Activated gamma-delta T cell treated with anti-CD3 and anti-CD28 coated beads, Interleukin-2, amount 50 U/mL, for 16 hours (primary cell): ENCODE results near the gene PTBP2.
A peak's percentile ranks its signal among the peaks of the same experiment; 100 is the strongest.

ENCODE experiments used
- DNase-seq: peaks from one replicate; pipeline ENCODE4 v3.0.0-alpha.2; 2020; ENCODE audit warnings: low read depth

PTBP2 gene, protein sequence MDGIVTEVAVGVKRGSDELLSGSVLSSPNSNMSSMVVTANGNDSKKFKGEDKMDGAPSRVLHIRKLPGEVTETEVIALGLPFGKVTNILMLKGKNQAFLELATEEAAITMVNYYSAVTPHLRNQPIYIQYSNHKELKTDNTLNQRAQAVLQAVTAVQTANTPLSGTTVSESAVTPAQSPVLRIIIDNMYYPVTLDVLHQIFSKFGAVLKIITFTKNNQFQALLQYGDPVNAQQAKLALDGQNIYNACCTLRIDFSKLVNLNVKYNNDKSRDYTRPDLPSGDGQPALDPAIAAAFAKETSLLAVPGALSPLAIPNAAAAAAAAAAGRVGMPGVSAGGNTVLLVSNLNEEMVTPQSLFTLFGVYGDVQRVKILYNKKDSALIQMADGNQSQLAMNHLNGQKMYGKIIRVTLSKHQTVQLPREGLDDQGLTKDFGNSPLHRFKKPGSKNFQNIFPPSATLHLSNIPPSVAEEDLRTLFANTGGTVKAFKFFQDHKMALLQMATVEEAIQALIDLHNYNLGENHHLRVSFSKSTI

DNA sequence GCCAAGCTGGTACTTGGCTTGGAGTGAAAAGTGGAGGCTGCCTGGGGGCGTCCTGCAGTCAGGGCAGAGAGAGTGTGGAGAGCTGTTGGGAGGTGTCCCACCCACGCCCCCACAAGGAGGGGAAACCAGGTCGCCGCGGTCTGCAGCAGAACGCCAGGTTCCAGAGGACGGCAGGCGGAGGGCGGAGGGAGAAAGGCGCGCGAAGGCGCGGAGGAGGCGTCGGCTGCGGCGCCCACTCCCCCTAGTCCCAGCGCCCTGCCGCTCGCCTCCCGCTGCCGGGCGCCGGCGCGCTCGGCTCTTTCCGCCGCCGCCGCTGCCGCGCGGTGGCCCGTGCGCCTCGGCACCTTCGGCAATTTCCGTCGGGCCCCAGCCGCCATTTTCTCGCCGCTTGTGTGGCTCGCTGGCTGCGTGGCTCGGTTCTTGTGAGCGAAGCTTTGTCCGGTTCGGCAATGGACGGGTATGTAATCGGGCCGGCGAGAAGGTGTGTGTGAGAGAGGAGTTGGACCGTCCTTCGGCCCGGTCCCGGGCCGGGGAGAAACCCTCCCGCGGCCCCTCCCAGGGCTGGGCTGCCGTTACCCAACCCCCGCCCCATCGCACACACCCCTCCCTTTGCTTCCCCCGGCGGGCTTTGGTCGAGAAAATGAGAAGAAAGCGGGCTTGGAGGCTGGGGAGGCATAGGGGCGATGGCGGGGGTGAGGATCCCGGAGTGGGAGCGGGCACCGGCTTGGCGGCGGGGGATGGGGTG is at the start of gene PTBP2:
TSS of gene PTBP2 (plus strand) at position 369 of the 745 bp plus-strand sequence. CDS start at position 450, 81 bp downstream.
- peak; percentile 63 for DNase-seq

DNA sequence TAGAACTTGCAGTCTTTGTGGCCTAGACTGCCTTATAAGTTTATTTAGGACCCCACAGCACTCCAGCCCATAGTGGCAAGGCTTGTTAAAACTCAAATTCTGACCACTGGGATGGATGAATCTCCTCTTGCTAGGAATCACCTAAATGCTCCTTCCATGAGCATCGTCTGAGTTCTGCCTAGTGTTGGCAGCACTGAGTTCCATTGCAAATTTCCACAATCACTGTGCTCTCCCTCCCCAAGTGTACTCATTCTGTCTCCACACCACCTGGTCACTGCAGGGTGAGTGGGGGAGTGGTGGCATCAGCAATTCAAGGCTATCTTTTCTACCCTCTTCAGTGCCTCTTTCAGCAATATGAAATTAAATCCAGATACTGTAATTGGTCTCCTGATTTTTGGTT is 46.7 kb upstream of the PTBP2 start:
- DNase-seq, result no peak

DNA sequence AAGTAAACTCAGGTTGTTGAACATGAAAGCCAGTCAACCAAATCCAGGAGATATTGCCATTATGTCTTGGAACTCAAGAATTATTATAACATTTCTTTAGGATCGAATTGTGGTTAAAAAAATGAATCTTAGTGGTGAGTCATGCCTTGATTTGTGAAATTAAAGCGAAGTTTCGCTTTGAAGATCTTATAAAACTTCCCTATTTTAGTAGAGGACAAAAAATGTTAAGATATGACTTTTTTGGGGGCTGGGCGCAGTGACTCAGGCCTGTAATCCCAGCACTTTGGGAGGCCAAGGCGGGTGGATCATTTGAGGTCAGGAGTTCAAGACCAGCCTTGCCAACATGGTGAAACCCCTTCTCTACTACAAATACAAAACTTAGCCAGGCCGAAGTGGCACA is 39.5 kb upstream of the PTBP2 start:
- no peak for DNase-seq

GRCh38 chr1:96683931-96684330 is 37.7 kb upstream of the PTBP2 start:
- DNase-seq, result no peak

DNA sequence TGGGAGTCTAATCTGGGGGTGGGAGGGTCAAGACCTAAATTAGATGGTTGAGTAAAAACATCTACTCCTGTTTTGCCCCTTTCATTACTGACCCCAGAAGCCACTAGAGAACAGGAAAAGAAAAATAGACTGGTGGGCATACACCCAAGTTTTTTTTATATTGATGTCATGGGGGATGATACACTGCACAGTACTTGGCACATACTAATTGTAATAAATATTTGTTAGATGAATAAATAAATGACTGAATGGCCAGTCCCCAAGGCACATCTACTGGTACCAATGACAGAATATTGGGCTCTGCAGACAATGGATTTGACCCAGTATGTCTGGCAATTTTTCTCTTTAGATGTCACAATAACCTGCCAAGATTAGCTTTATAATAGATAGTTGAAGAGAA is 36.8 kb upstream of the PTBP2 start:
- DNase-seq, result no peak

DNA sequence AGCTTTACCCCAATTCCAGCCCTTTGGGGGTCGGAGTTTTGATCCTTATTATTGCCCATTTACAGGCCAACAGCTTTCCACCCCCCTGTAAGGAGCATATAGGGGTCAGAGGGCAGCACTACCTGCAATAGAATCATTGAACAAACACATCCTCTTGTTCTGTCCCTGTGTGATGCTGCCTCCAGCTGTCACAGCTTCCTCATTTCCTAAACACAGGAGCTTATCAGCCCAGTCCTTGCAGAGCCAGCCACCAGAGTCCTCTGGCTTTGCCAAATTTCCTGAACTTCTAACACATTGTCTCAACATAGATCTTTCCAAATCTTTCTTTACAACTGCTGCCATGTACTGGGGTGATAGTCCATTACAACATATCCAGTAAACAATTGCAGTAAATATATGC is 32.8 kb upstream of the PTBP2 start:
- DNase-seq, result no peak

- DNase-seq, result no peak
Measured at GRCh38 chr1:96695954-96696353, 25.6 kb upstream of the PTBP2 start.

- DNase-seq, result no peak
Measured at GRCh38 chr1:96698342-96698983, 23.1 kb upstream of the PTBP2 start.

DNA sequence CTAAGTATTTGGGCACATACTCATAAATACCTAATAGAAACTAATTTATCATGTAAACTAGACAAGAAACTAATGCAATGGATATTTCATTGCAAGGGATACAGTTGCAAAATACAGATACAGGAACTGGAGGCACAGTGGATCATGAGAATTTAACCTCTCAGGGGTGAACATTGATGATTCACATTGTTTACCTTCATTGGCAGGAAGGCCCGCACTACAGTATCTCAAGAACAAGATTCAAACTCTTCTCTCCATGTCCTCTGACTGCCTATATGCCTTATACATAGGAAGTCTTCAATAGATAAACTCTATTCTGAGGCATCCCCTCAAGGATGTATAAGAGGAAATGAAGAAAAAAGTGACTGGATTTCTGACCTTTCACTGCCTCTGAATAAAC is 18.4 kb upstream of the PTBP2 start:
- DNase-seq, result no peak

- DNase-seq, result no peak
Measured at GRCh38 chr1:96707023-96707422, 14.6 kb upstream of the PTBP2 start.

DNA sequence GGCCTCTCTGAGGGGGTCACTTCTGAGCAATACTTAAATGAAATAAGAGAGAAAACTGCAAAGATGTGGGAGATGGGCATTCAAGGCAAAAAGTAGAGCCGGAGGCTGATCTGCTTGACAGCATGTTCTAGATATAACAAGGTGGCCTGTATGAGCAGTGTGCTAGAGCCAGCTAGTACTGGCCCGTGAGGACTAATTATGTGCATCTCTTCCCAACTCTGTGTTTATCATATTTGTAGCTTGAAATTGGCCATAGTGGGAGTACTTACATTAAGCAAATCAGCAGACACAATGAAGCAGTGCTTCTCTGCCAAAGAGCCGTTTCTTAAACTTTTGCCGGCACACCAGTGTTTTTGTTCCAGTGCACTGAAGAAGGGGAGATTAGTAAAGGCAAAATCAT is 13.1 kb upstream of the PTBP2 start:
- no peak for DNase-seq

DNA sequence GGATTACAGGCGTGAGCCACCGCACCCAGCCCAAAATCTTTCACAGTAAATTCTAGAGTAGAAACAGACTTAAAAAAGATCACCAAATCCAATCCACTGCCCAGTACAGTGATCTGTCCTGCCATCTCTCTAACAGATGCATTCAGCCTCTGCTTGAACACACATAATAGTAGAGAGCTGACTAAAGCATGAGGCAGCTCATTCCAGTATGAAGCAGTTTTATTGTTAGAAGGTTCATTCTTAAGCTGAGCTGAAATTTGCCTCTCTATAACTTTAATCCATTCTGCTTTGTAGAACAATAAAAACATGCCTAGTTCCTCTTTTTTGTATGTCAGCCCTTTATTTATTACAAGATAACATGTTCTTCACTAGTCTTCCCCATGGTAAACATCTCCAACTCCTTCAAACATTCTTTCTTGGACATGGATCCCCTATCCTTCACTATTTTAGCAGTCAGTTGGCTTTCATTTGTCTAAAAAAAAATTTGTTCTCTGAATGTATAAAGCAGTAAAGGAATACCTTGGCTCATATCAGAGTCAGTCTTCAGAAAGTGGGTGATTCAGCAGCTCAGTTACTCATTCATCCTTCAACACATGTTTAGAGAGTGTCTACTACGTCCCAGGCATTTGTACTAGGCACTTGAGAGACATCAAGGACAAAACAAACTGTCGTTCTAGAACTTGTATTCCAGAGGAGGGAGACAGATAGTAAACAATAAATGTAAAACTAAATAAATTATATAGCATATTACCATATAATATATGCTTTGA is 10.7 kb upstream of the PTBP2 start:
- DNase-seq, result no peak

DNA sequence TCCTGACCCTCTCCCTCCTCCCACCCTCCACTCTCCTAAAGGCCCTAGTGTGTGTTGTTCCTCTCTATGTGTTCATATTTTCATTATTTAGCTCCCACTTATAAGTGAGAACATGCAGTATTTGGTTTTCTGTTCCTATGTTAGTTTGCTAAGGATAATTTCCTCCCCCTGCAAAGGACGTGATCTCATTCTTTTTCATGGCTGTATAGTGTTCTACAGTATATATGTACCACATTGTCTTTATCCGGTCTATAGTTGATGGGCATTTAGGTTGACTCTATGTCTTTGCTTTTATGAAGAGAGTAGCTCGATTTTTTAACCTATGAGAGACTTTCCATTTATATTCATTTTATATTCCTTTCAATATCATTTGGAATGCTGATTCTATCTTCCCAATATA is 7.9 kb upstream of the PTBP2 start:
- DNase-seq, result no peak

DNA sequence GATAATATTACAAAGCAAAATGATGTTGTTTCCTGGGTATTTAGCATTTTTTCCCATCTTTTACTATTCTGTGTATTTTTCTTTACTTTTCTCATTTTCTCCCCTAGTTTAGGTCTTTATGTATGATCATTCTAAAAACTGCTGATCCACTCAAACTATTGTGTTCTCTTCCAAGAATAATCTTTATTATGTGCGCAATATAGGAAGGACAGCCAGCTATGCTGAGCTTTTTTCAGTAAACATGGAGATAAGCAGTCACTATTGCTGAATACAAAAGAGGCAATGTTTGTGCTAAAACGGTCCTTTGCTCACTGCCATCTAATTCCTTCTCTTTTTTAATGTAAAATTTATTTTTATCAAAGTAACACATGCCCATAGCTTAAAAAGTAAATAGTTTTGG is 6.7 kb upstream of the PTBP2 start:
- DNase-seq, result no peak

GRCh38 chr1:96715482-96715881 is 6.1 kb upstream of the PTBP2 start:
- DNase-seq, result no peak

- DNase-seq, result no peak
Measured at GRCh38 chr1:96721053-96721415, 550 bp upstream of the PTBP2 start.

GRCh38 chr1:96722161-96722922 is 758 bp downstream of the PTBP2 start:
- DNase-seq, result no peak

- DNase-seq, result no peak
Measured at GRCh38 chr1:96722958-96723357, 1.4 kb downstream of the PTBP2 start.

DNA sequence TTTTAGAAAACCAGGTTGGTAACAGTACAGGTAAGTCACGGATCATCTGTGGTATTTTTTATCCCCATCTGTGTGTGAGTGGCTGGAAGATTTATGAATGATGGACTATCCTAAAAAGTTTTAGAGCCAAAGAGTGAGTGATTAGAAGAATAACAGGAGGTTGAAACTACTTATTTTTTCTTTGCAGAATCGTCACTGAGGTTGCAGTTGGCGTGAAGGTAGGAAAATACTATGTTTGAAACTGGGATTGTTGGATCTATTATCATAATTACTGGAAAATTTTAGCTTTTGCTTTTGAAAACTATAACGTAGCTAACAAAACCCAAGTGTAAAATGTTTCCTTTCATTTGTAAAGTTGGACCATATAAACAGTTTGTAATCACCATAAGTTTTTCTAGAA is 1.8 kb downstream of the PTBP2 start:
- no peak for DNase-seq

GRCh38 chr1:96723936-96724335 is 2.4 kb downstream of the PTBP2 start:
- no peak for DNase-seq

GRCh38 chr1:96727860-96728259 is 6.3 kb downstream of the PTBP2 start:
- no peak for DNase-seq
